NAMALWA (cell line): ENCODE data around the gene OR4L1.
"Not testable (repeated sequence)": the region's sequence is repeated elsewhere in the genome, so short reads cannot be mapped to it uniquely, and the experiment has no call there.

Experiments used
- DNase-seq: peaks from one replicate; pipeline ENCODE4 v3.0.0-alpha.2; 2015; ENCODE audit warnings: low spot score

Gene OR4L1, protein sequence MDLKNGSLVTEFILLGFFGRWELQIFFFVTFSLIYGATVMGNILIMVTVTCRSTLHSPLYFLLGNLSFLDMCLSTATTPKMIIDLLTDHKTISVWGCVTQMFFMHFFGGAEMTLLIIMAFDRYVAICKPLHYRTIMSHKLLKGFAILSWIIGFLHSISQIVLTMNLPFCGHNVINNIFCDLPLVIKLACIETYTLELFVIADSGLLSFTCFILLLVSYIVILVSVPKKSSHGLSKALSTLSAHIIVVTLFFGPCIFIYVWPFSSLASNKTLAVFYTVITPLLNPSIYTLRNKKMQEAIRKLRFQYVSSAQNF

DNA sequence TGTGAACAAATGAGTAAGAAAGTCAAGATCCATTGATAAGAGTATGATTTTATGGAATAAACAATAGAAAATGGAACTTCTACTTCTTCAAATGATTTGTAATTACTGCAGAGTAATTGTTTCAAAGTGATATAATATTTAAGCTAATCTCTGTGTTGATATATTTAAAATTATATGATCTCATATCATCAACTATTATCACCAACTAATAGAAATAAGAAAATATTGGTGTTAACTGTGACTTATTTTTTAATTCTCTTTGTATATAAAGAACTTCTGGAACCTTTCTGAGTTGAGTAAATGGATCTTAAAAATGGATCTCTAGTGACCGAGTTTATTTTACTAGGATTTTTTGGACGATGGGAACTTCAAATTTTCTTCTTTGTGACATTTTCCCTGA lies at the start of gene OR4L1:
Gene OR4L1, plus strand, starts transcription at position 301 of the 400 bp plus-strand sequence. Its CDS starts 0 bp downstream, at position 301.
- no peak for DNase-seq

DNA sequence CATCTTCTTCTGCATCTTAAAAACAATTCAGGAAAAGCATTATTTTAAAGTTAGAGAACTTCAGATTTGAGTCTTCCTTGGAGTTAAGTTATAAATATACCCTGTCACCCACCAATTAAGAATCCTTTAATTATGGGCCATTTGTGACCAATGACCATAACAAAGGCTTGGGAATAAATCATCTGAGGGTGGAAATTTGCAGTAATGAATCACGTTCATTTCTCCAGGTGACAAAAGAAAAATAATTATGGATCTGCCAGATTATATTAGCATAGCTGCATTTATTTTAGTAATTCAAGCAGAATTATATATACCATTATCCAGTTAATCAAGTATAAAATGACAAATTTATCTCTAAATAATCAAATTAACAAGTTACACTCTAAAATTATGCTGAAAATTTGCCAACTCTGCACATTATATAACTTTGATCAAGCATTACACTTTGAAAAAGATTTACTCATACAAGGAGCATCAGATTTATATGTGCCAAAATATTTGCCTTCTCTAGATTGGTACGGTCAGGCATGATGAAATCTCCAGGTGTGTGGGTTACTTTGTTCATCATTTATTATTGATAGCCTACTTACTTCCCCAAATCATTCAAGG lies 40.5 kb upstream of the OR4L1 start, which contains the start of gene OR4K14:
Gene OR4K14, minus strand, starts transcription at position 51 of the 609 bp plus-strand sequence. CDS start 4,114 bp downstream, outside the sequence.
- no peak for DNase-seq

DNA sequence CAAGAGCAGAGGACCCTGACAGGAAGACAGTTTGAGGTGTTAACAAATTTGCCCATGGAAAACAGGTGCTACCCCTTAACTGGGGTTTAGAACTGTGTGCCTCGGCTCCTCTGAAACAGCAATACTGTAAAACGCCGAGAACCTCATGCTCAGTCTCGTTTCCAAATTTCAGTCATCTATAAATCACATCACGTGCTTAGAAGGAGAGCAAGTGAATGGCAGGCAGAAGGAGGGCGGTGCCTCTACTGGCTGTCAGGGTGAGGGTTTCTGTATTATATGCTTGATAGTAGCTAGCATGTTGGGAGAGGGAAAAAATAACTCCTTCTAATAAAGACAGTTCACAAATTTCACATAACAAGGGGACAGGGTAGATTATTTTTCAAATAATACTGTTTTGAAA lies 28.8 kb upstream of the OR4L1 start:
- DNase-seq, result no peak

DNA sequence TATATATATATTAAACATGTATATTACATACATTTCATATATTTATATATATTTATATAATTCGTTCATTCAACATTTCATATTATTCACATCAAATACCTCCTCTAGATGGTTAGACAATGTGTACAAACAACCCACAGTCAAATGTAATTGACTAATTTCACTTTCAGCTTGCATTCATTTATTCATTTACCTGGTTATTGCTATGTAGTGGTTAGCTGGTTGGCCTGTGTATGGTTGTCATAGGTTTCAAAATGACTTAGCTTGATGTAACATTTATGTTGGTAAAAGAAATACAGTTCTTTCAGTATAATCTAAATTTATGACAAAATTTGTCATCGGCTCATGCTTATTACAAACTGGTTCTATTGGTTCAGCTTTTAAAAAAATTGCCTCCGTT lies 24.4 kb upstream of the OR4L1 start:
- DNase-seq, result no peak

DNA sequence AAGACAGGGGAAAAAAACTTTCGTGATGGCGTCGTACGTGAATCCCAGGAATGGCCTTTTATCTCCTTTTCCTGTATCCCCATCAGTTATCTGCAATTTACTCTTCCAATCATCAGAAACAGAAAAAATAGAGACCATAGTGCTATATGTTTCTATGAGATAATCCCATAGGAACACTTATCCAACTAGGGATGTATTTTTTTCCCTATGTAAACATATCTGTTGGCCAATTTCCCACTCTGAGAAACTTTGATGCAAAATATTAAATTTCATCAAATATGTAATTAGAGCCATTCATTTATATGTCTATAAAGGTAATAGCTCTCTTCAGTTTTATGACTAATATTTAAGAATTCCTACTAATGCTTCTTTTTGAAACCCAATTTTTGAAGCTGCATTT lies 23.9 kb upstream of the OR4L1 start, which contains the start of gene OR4K13:
Gene OR4K13, minus strand, starts transcription at position 101 of the 400 bp plus-strand sequence. CDS start 1,280 bp downstream, outside the sequence.
- no peak for DNase-seq

DNA sequence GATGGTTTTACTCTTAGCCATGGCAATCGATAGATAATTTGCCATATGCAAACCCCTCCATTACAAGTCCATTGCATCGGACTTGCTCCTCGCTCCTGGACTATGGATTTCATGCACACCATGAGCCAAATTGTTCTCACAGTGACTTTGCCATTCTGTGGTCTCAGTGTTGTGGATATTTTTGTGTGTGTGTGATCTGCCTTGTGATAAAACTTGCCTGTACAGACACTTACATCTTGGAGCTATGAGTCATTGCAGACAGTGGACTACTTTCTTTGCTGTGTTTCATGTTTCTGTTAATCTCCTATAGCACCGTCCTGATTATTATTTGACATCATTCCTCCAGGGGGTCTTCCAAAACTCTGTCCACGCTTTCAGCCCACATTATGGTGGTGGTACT lies 15.6 kb upstream of the OR4L1 start:
- no peak for DNase-seq

DNA sequence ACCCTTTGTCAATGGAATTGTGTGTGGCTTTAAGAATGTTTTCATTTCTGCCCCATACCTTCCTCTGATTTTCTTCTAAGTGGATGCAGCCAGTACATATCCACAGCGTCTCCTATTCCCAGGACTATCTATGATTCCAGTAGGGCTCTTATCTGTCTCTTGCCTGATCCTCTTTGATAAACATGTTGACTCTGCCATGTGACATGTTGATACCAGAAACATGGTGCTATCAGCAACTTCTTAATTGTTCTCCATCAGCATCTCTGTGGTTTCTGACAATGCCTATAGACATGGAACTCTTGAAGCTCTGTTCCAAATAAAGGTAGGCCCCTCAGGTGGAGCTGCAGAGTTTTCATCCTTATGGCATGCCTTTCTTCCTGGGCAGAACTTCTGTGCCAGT lies 11.6 kb upstream of the OR4L1 start:
- DNase-seq, result no peak

DNA sequence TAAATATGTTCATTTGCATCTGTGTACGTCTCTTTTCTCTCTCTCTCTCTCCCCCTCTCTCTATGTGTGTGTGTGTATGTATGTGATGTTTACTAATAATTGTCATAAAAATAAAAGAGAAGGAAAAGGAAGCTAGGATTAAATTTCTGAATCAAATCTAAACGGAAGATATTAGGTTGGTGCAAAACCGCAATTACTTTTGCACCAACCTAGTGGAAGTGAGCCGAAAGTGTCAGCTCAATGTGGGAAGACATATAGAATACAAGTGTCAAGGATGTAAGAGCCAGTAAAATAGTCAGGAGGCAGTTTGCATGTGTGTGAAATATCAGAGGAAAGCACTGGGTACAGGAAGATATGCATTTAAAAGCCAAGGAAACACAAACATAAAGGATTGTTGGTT lies 32.2 kb downstream of the OR4L1 start:
- no peak for DNase-seq

DNA sequence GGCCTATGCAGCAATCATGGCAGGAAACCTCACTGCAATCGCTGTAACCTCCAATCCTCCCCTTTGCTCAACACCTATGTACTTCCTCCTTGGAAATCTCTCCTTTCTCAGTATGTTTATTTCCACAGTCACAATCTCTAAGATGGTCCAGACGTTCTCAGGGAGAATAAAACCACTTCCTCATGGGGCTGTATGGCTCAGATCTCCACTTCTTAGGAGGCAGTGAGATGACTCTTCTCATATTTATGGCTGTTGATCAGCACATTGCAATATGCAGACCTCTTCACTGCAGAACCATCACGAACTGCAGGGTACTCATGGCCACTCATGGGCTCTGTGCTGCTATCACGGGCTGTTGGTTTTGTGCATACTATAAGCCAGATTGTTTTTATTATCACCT lies 33.6 kb downstream of the OR4L1 start:
- DNase-seq, result no peak

DNA sequence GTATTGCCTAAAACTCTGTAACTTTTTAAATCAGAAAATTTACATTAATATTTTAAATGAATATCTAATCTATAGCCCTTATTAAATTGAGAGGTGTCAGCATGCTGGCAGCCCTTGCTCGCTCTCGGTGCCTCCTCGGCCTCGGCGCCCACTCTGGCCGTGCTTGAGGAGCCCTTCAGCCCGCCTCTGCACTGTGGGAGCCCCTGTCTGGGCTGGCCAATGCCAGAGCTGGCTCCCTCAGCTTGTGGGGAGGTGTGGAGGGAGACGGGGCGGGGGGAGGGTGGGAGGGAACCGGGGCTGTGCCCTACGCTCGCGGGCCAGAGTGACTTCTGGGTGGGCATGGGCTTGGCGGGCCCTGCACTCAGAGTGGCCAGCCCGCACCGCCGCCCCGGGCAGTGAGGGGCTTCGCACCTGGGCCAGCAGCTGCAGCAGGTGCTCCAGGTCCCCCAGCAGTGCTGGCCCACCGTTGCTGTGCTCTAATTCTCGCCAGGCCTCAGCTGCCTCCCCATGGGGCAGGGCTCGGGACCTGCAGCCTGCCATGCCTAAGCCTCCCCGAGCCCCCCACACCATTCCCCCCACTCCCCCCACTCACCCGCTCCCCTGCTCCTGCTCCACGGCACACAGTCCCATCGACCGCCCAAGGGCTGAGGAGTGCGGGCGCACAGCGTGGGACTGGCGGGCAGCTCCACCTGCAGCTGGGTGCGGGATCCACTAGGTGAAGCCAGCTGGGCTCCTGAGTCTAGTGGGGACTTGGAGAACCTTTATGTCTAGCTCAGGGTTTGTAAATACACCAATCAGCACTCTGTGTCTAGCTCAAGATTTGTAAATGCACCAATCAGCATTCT lies 39.3 kb downstream of the OR4L1 start:
- DNase-seq, result not testable (repeated sequence)

DNA sequence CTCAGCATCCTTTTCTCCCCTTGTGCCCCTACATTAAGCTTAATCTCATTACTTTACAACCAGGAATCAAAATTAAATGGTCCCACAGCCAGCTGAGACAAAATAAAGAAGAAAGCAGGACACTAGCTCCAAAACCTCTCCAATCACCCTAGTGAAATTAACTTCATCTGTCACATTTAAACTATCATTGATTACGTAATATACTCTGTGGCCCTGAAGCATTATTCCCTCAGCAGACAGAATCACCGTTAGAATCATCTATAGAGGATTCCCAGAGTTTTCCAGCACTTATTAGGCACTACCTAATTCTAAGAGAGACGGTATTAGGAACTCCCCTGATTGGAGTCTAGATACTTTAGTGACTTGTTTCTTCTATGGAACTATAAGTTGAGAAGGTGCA lies 50.6 kb downstream of the OR4L1 start, which contains the start of gene OR4K17:
Gene OR4K17, plus strand, starts transcription at position 302 of the 400 bp plus-strand sequence. CDS start 6,761 bp downstream, outside the sequence.
- no peak for DNase-seq
